Activated CD4-positive, alpha-beta T cell treated with anti-CD3 and anti-CD28 coated beads for 36 hours (primary cell): Measurements from ENCODE around the gene HAUS7. TPM values are rescaled to one million over a fixed set of nuclear protein-coding genes. Genes with fewer than 3 reads are reported as not detected.

Experiments used
- ATAC-seq: fragments of 200-7000 bp; cut with Tn5 transposase; one replicate; pipeline ENCODE4 v1.10.0; 2021; ENCODE audit warnings: mild to moderate bottlenecking, moderate library complexity
- CTCF ChIA-PET: fragments of 350-600 bp; sonication (Branson Sonifier 250); formaldehyde crosslinking; loops from one replicate; lab custom pipeline; 2021; ENCODE audit warnings: antibody characterized with exemption; lab: Charles Lee
- POLR2A ChIA-PET: fragments of 350-600 bp; sonication (Branson Sonifier 250); formaldehyde crosslinking; loops from one replicate; lab custom pipeline; 2021; ENCODE audit warnings: antibody characterized with exemption, inconsistent platforms; lab: Charles Lee
- DNase-seq: peaks from one replicate; pipeline ENCODE4 v3.0.0-alpha.2; 2020
- H3K27ac Mint-ChIP-seq: one replicate; pipeline ENCODE4 v1.8.0; 2021; ENCODE audit warnings: mixed read lengths
- H3K27me3 Mint-ChIP-seq: one replicate; pipeline ENCODE4 v1.8.0; 2021; ENCODE audit warnings: mixed read lengths
- H3K36me3 Mint-ChIP-seq: one replicate; pipeline ENCODE4 v1.8.0; 2021; ENCODE audit warnings: low read depth, mixed read lengths
- H3K4me1 Mint-ChIP-seq: one replicate; pipeline ENCODE4 v1.8.0; 2021; ENCODE audit warnings: mixed read lengths
- H3K4me3 Mint-ChIP-seq: one replicate; pipeline ENCODE4 v1.8.0; 2021; ENCODE audit warnings: mild to moderate bottlenecking, moderate library complexity, mixed read lengths
- H3K9me3 Mint-ChIP-seq: one replicate; pipeline ENCODE4 v1.8.0; 2021; ENCODE audit warnings: low read depth, mixed read lengths
- intact Hi-C, 2 experiments: fragments of 100-400 bp; cut with DNase I in 1 of 2; cut with micrococcal nuclease in 1 of 2; formaldehyde crosslinking; loops; one replicate each; pipeline versions ENCODE4 v1.14.2 to v1.15.1; 2022 to 2024; cut with DNase I, micrococcal nuclease
- total RNA-seq, 2 experiments: library from RNA; stranded (reverse); gene quantifications; one replicate each; pipeline ENCODE4 v1.2.3, GENCODE V29; 2021

HAUS7 gene
- total RNA-seq, 2 experiments from 2014 or later, result 41.9 to 70.0 TPM

GRCh38 chrX:153443476-153444332 lies 26.7 kb downstream of the HAUS7 start:
- H3K27me3 Mint-ChIP-seq, result peaks cover 1% of the 10 kb centered on the region
- intact Hi-C loops, result no loop called here
- no peak overlapping the region for H3K27ac Mint-ChIP-seq

GRCh38 chrX:153442463-153442862 lies 27.9 kb downstream of the HAUS7 start:
- intact Hi-C loops, result no loop called here
- DNase-seq (no peak), ATAC-seq (no peak)
- Mint-ChIP-seq H3K9me3 (no peaks in the 10 kb centered on the region), H3K36me3 (no peaks in the 10 kb centered on the region), H3K4me3 (no peak overlapping the region), H3K4me1 (no peaks in the 10 kb centered on the region), H3K27ac (no peak overlapping the region), H3K27me3 (peaks cover 3% of the 10 kb centered on the region)
- POLR2A ChIA-PET, result no interaction called here
- CTCF ChIA-PET, result no interaction called here

More at GRCh38 chrX:153443476-153444332, 26.7 kb downstream of the HAUS7 start:
- H3K9me3 Mint-ChIP-seq, result no peaks in the 10 kb centered on the region
- CTCF ChIA-PET, result interaction anchor here (0.6 kb wide), 1 partner anchor 1357 kb away, joined by 3 read pairs; no protein-coding TSS in a partner anchor
- no peak for DNase-seq
- POLR2A ChIA-PET, result no interaction called here
- H3K4me3 Mint-ChIP-seq, result no peak overlapping the region
- H3K36me3 Mint-ChIP-seq, result no peaks in the 10 kb centered on the region
- no peak for ATAC-seq
- no peaks in the 10 kb centered on the region for H3K4me1 Mint-ChIP-seq

GRCh38 chrX:153441981-153442380 lies 28.4 kb downstream of the HAUS7 start:
- H3K36me3 Mint-ChIP-seq, result no peaks in the 10 kb centered on the region
- POLR2A ChIA-PET, result no interaction called here
- no peaks in the 10 kb centered on the region for H3K4me1 Mint-ChIP-seq
- ATAC-seq, result no peak
- peaks cover 3% of the 10 kb centered on the region for H3K27me3 Mint-ChIP-seq
- H3K9me3 Mint-ChIP-seq, result no peaks in the 10 kb centered on the region
- intact Hi-C loops, result no loop called here
- DNase-seq, result no peak
- no peak overlapping the region for H3K27ac Mint-ChIP-seq
- CTCF ChIA-PET, result no interaction called here
- no peak overlapping the region for H3K4me3 Mint-ChIP-seq

GRCh38 chrX:153441296-153441695 lies 29.1 kb downstream of the HAUS7 start:
- ATAC-seq, result no peak
- no peaks in the 10 kb centered on the region for H3K9me3 Mint-ChIP-seq
- H3K36me3 Mint-ChIP-seq, result no peaks in the 10 kb centered on the region
- no peaks in the 10 kb centered on the region for H3K4me1 Mint-ChIP-seq
- peaks cover 3% of the 10 kb centered on the region for H3K27me3 Mint-ChIP-seq
- intact Hi-C loops, result no loop called here
- DNase-seq, result no peak
- H3K27ac Mint-ChIP-seq, result no peak overlapping the region
- no peak overlapping the region for H3K4me3 Mint-ChIP-seq
- ChIA-PET POLR2A (no interaction called here), CTCF (no interaction called here)

DNA sequence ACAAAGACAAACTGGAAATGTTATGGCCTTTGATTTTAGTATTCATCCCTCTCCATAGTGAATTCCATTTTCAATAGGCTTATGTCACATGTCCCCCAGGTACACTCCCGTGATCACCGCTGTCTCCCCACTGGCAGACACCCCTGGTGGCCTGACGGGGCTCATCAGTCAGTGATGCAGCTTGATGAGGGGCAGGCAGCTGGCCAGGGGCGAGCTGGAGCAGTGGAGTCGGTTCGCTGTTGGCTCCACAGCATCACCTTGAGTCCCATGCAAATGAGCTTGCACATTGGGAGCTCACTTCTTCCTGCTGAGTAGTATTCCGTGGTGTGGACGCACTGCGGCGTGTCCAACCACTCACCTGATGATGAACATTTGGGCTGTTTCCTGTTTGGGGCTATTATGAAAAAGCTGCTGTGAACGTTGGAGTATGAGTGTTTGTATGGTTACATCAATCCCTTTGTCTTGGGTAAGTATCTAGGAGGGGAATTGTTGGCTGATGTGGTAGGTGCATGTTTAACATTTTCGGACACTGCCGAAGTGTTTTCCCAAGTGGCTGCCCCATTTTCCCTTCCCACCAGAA lies 29.7 kb downstream of the HAUS7 start:
- no peaks in the 10 kb centered on the region for H3K36me3 Mint-ChIP-seq
- ATAC-seq (no peak), DNase-seq (no peak)
- CTCF ChIA-PET, result no interaction called here
- H3K4me1 Mint-ChIP-seq, result no peaks in the 10 kb centered on the region
- no peak overlapping the region for H3K4me3 Mint-ChIP-seq
- intact Hi-C loops, result no loop called here
- POLR2A ChIA-PET, result no interaction called here
- no peak overlapping the region for H3K27ac Mint-ChIP-seq
- no peaks in the 10 kb centered on the region for H3K9me3 Mint-ChIP-seq
- peaks cover 3% of the 10 kb centered on the region for H3K27me3 Mint-ChIP-seq

DNA sequence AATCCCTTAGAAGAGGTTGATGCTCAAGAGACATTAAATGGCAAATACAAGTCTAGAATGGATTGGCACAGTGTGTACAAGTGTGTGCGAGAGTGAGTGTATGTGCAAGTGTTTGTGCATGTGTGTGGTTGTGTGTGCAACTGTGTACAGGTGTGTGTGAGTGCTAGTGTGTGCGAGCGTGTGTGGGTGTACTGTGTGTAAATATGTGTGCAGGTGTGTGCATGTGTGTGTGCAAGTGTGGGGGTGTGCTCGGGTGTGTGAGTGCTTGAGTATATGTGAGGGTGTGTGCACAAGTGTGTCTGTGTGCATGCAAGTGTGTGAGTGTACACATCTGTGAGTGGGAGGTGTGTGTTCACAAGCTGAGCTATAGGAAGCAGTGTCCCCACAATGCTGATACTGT lies 30.4 kb downstream of the HAUS7 start:
- Mint-ChIP-seq H3K27me3 (peaks cover 3% of the 10 kb centered on the region), H3K9me3 (no peaks in the 10 kb centered on the region), H3K4me1 (no peaks in the 10 kb centered on the region), H3K36me3 (no peaks in the 10 kb centered on the region), H3K4me3 (no peak overlapping the region), H3K27ac (no peak overlapping the region)
- intact Hi-C loops, result no loop called here
- ChIA-PET CTCF (no interaction called here), POLR2A (no interaction called here)
- ATAC-seq (no peak), DNase-seq (no peak)

GRCh38 chrX:153438532-153438931 lies 31.8 kb downstream of the HAUS7 start:
- Mint-ChIP-seq H3K9me3 (no peaks in the 10 kb centered on the region), H3K4me3 (no peak overlapping the region), H3K27ac (no peak overlapping the region), H3K27me3 (peaks cover 3% of the 10 kb centered on the region), H3K36me3 (no peaks in the 10 kb centered on the region), H3K4me1 (no peaks in the 10 kb centered on the region)
- no peak for ATAC-seq
- ChIA-PET CTCF (interaction anchor here (0.8 kb wide), 1 partner anchor 56 kb away, joined by 3 read pairs; no protein-coding TSS in a partner anchor), POLR2A (no interaction called here)
- DNase-seq, result no peak
- intact Hi-C loops, result no loop called here

GRCh38 chrX:153435845-153436244 lies 34.5 kb downstream of the HAUS7 start:
- ChIA-PET POLR2A (no interaction called here), CTCF (no interaction called here)
- intact Hi-C loops, result no loop called here
- DNase-seq (no peak), ATAC-seq (no peak)
- Mint-ChIP-seq H3K4me3 (no peak overlapping the region), H3K27me3 (peaks cover 3% of the 10 kb centered on the region), H3K4me1 (no peaks in the 10 kb centered on the region), H3K9me3 (no peaks in the 10 kb centered on the region), H3K27ac (no peak overlapping the region), H3K36me3 (no peaks in the 10 kb centered on the region)

- no peak overlapping the region for H3K27ac Mint-ChIP-seq
- intact Hi-C loops, result no loop called here
- H3K4me3 Mint-ChIP-seq, result no peak overlapping the region
- POLR2A ChIA-PET, result no interaction called here
- no peaks in the 10 kb centered on the region for H3K9me3 Mint-ChIP-seq
- H3K4me1 Mint-ChIP-seq, result no peaks in the 10 kb centered on the region
- H3K36me3 Mint-ChIP-seq, result no peaks in the 10 kb centered on the region
- ATAC-seq (no peak), DNase-seq (no peak)
- CTCF ChIA-PET, result interaction anchor here (0.7 to 1.3 kb wide), 2 partner anchors 71 to 72 kb away, joined by 3 to 4 read pairs; no protein-coding TSS in a partner anchor
- H3K27me3 Mint-ChIP-seq, result peaks cover 3% of the 10 kb centered on the region
Measured at GRCh38 chrX:153434801-153435200, 35.6 kb downstream of the HAUS7 start.

GRCh38 chrX:153433781-153434285 lies 36.5 kb downstream of the HAUS7 start:
- ATAC-seq (no peak), DNase-seq (no peak)
- POLR2A ChIA-PET, result no interaction called here
- CTCF ChIA-PET, result no interaction called here
- H3K36me3 Mint-ChIP-seq, result no peaks in the 10 kb centered on the region
- H3K27me3 Mint-ChIP-seq, result peaks cover 3% of the 10 kb centered on the region
- no peaks in the 10 kb centered on the region for H3K9me3 Mint-ChIP-seq
- H3K27ac Mint-ChIP-seq, result no peak overlapping the region
- intact Hi-C loops, result no loop called here
- no peak overlapping the region for H3K4me3 Mint-ChIP-seq
- no peaks in the 10 kb centered on the region for H3K4me1 Mint-ChIP-seq

- Mint-ChIP-seq H3K9me3 (no peaks in the 10 kb centered on the region), H3K27me3 (no peaks in the 10 kb centered on the region), H3K27ac (no peak overlapping the region), H3K4me1 (no peaks in the 10 kb centered on the region), H3K4me3 (no peak overlapping the region), H3K36me3 (no peaks in the 10 kb centered on the region)
- DNase-seq (no peak), ATAC-seq (no peak)
- ChIA-PET CTCF (no interaction called here), POLR2A (no interaction called here)
- intact Hi-C loops, result no loop called here
Measured at GRCh38 chrX:153433161-153433680, 37.2 kb downstream of the HAUS7 start.

DNA sequence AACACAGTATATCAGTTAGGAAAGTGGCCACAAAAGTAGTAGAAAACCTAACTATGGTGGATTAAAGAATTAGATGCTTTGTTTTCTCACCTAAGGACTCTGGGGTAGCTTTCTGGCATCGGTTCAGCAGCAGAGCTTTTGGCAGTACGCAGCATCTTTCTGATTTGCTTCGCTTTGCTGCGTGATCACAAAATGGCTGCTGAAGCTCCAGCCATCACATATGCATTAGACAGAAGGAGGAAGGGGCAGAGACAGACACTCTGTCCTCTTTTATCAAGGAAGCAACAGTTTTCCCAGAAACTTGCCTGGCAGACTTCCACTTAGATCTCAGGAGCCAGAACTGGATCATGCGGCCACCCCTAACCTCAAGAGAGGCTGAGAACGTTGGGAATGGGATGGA lies 39.6 kb downstream of the HAUS7 start:
- Mint-ChIP-seq H3K27ac (no peak overlapping the region), H3K9me3 (no peaks in the 10 kb centered on the region), H3K4me3 (no peak overlapping the region), H3K27me3 (no peaks in the 10 kb centered on the region), H3K36me3 (no peaks in the 10 kb centered on the region), H3K4me1 (no peaks in the 10 kb centered on the region)
- ChIA-PET POLR2A (no interaction called here), CTCF (no interaction called here)
- intact Hi-C loops, result no loop called here
- ATAC-seq, result no peak
- no peak for DNase-seq
